ENCODE data around the gene FJX1. TPM values are rescaled to one million over a fixed set of nuclear protein-coding genes. Genes with fewer than 3 reads are reported as not detected.
"Not testable (repeated sequence)": the region's sequence is repeated elsewhere in the genome, so short reads cannot be mapped to it uniquely, and the experiment has no call there.

The FJX1 gene
- total RNA-seq, 1 donor from 2014 or later, result 16.4 TPM

DNA sequence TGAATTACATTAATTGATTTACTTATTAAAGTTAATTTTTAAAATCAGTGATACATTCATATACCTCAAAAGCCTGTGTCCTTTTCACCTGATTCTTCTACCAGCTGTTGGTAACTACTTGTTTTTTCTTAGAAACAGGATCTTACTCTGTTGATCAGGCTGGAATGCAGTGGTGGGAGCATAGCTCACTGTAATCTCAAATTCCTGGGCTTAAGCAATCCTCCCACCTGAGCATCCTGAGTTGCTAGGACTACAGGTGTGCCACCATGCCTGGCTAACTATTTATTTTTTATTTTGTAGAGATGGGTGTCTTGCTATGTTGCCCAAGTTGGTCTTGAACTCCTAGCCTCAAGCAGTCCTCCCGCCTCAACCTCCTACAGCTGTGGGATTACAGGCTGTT lies 49.0 kb downstream of the FJX1 start:
- intact Hi-C loops (cut with DNase I), result loop anchor here (10.0 kb wide), 1 partner anchor 562 kb away; no protein-coding TSS in a partner anchor

DNA sequence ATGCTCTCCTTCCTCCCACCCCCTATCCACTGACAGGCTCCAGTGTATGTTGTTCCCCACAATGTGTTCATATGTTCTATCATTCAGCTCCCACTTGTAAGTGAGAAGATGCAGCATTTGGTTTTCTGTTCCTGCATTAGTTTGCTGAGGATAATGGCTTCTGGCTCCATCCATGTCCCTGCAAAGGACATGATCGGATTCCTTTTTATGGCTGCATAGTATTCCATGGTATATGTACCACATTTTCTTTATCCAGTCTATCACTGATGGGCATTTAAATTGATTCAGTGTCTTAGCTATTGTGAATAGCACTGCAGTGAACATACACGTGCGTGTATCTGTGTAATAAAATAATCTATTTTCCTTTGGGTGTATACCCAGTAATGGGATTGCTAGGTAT lies 50.1 kb downstream of the FJX1 start:
- H3K4me3 ChIP-seq; DNase-seq (ENCODE audit: low spot score in 2 of 2); H3K27ac ChIP-seq; H3K36me3 ChIP-seq; H3K27me3 ChIP-seq: not testable (repeated sequence)
- H3K9me3 ChIP-seq, result peaks cover 9 to 21% of the 10 kb centered on the region in 2 donors
- peaks cover 0 to 14% of the 10 kb centered on the region in 2 donors for H3K4me1 ChIP-seq
- intact Hi-C loops (cut with DNase I), result loop anchor here (10.0 kb wide), 1 partner anchor 564 kb away; no protein-coding TSS in a partner anchor

More for the DNA sequence above, 49.0 kb downstream of the FJX1 start:
- DNase-seq (ENCODE audit: low spot score in 2 of 2), result no peak
- Histone ChIP-seq H3K36me3 (no peaks in the 10 kb centered on the region), H3K4me1 (peaks cover 0 to 17% of the 10 kb centered on the region in 2 donors), H3K27me3 (no peaks in the 10 kb centered on the region), H3K27ac (no peak overlapping the region), H3K4me3 (no peak overlapping the region), H3K9me3 (peaks cover 9 to 21% of the 10 kb centered on the region in 2 donors)
- TF ChIP-seq, protein P1, sequence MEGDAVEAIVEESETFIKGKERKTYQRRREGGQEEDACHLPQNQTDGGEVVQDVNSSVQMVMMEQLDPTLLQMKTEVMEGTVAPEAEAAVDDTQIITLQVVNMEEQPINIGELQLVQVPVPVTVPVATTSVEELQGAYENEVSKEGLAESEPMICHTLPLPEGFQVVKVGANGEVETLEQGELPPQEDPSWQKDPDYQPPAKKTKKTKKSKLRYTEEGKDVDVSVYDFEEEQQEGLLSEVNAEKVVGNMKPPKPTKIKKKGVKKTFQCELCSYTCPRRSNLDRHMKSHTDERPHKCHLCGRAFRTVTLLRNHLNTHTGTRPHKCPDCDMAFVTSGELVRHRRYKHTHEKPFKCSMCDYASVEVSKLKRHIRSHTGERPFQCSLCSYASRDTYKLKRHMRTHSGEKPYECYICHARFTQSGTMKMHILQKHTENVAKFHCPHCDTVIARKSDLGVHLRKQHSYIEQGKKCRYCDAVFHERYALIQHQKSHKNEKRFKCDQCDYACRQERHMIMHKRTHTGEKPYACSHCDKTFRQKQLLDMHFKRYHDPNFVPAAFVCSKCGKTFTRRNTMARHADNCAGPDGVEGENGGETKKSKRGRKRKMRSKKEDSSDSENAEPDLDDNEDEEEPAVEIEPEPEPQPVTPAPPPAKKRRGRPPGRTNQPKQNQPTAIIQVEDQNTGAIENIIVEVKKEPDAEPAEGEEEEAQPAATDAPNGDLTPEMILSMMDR (IDR thresholded peaks at IDR 0.05), result no peak

Other genes starting within 250 kb of the FJX1 start
- 0.32 TPM for gene SLC1A2, start 198.9 kb upstream of the FJX1 start, total RNA-seq
- 4.6 TPM for gene PAMR1, start 92.8 kb upstream of the FJX1 start, total RNA-seq
- gene TRIM44, start 44.3 kb downstream of the FJX1 start, total RNA-seq, result 6.1 TPM